Endothelial cell of umbilical vein (primary cell): ENCODE data around the gene SARNP. TPM values are rescaled to one million over a fixed set of nuclear protein-coding genes. Genes with fewer than 3 reads are reported as not detected.

Source experiments
- BruUV-seq: library from RNA; stranded (reverse); fragments of 400-500 nt; replicated peaks from 2 replicates; lab custom pipeline; 2021; lab: Mats Ljungman, UMichigan
- CTCF ChIA-PET: fragments of 300-600, 350-600 bp; sonication (Branson Sonifier 250); formaldehyde crosslinking; loops from one replicate; lab custom pipeline; 2021; ENCODE audit warnings: antibody characterized with exemption, inconsistent platforms; lab: Charles Lee
- POLR2A ChIA-PET: fragments of 300-600, 350-600 bp; sonication (Branson Sonifier 250); formaldehyde crosslinking; loops from one replicate; lab custom pipeline; 2021; ENCODE audit warnings: antibody characterized with exemption, inconsistent platforms; lab: Charles Lee
- DNase-seq: peaks from one replicate; pipeline ENCODE4 v3.0.0-alpha.2; 2011; ENCODE audit warnings: low read depth, low spot score
- FAIRE-seq: peaks from 2 replicates; lab custom pipeline; 2011; peaks lifted over from hg19 to GRCh38; lab: Jason Lieb, UNC
- H2AFZ ChIP-seq: 2 replicates; pipeline ENCODE4 v1.6.0; 2012; ENCODE audit warnings: low read depth, low read length, control low read depth, inconsistent platforms
- H3K27ac ChIP-seq: 2 replicates; pipeline ENCODE4 v1.5.1; 2011; ENCODE audit warnings: low read depth, mild to moderate bottlenecking, control low read depth, low read length, moderate library complexity; ENCODE audit not compliant: insufficient read depth
- H3K27me3 ChIP-seq, 2 experiments: 2 replicates each; pipeline versions ENCODE4 v1.6.0 to v1.6.1; 2011; ENCODE audit warnings: low read length in 2 of 2, mixed read lengths in 1 of 2; ENCODE audit not compliant: control insufficient read depth in 2 of 2, insufficient read depth in 2 of 2
- H3K36me3 ChIP-seq, 2 experiments: 2 replicates in 1 of 2; 3 replicates in 1 of 2; pipeline ENCODE4 v1.5.1; 2011; ENCODE audit warnings: low read length in 2 of 2, mild to moderate bottlenecking in 1 of 2, moderate library complexity in 1 of 2; ENCODE audit not compliant: control insufficient read depth in 2 of 2, insufficient read depth in 2 of 2; ENCODE audit errors: extremely low read depth in 1 of 2
- H3K4me1 ChIP-seq: 3 replicates; pipeline ENCODE4 v1.5.1; 2011; ENCODE audit warnings: mild to moderate bottlenecking, low read length; ENCODE audit not compliant: control insufficient read depth, insufficient read depth; ENCODE audit errors: extremely low read depth
- H3K4me2 ChIP-seq: 2 replicates; pipeline ENCODE4 v1.6.1; 2011; ENCODE audit warnings: low read length, control low read depth, mixed read lengths; ENCODE audit not compliant: insufficient read depth
- H3K4me3 ChIP-seq, 3 experiments: fragments of 200-600 bp in 1 of 3; sonication (generic), shearing (Covaris generic) in 1 of 3; replicated peaks in 1 of 3; 2 replicates each; pipeline ENCODE4 v1.5.1; 2011 to 2016; ENCODE audit warnings: control low read depth in 3 of 3, low read length in 3 of 3, mild to moderate bottlenecking in 2 of 3, inconsistent platforms in 1 of 3, low read depth in 1 of 3, moderate library complexity in 1 of 3; ENCODE audit not compliant: insufficient read depth in 1 of 3
- H3K79me2 ChIP-seq: 2 replicates; pipeline ENCODE4 v1.6.0; 2012; ENCODE audit warnings: low read length, inconsistent platforms; ENCODE audit not compliant: control insufficient read depth, insufficient read depth
- H3K9ac ChIP-seq: replicated peaks from 2 replicates; pipeline ENCODE3; 2011; ENCODE audit warnings: low read length, control low read depth; ENCODE audit not compliant: insufficient read depth; ENCODE audit errors: extremely low read depth
- H3K9me1 ChIP-seq: replicated peaks from 3 replicates; pipeline ENCODE4 v1.6.0; 2011; ENCODE audit warnings: mild to moderate bottlenecking, low read length; ENCODE audit not compliant: control insufficient read depth, insufficient read depth; ENCODE audit errors: extremely low read depth
- H3K9me3 ChIP-seq: replicated peaks from 2 replicates; pipeline ENCODE4 v1.5.1; 2012; ENCODE audit warnings: low read length, inconsistent platforms; ENCODE audit not compliant: control insufficient read depth, insufficient read depth
- H4K20me1 ChIP-seq: replicated peaks from 2 replicates; pipeline ENCODE3; 2011; ENCODE audit warnings: mild to moderate bottlenecking, low read length; ENCODE audit not compliant: control insufficient read depth, insufficient read depth; ENCODE audit errors: extremely low read depth
- GATA2 ChIP-seq: IDR thresholded peaks from 2 replicates; pipeline ENCODE4 v1.7.0; 2011; ENCODE audit warnings: low read depth, mild to moderate bottlenecking, moderate library complexity, mixed read lengths, low read length; ENCODE audit not compliant: insufficient read length, insufficient read depth
- JUN ChIP-seq: IDR thresholded peaks from 2 replicates; pipeline ENCODE4 v1.6.1; 2011; ENCODE audit warnings: borderline replicate concordance, low read depth; ENCODE audit not compliant: insufficient read length, insufficient read depth
- MYC ChIP-seq: IDR thresholded peaks from one replicate; pipeline ENCODE4 v1.6.1; 2011; ENCODE audit warnings: mild to moderate bottlenecking, low read depth, low read length
- POLR2AphosphoS5 ChIP-seq: IDR thresholded peaks from 2 replicates; pipeline ENCODE4 v1.6.1; 2012; ENCODE audit warnings: low read depth, mild to moderate bottlenecking, control low read depth, low read length, moderate library complexity; ENCODE audit not compliant: insufficient read depth
- dilution Hi-C: fragments of 300-500 bp; cut with MboI; formaldehyde crosslinking; loops from one replicate; pipeline ENCODE4 v1.15.0; 2019; ENCODE audit warnings: low sequenced_read_pairs; ENCODE audit not compliant: extremely low pct_ligation_motif_present
- intact Hi-C: fragments of 100-400 bp; cut with micrococcal nuclease; formaldehyde crosslinking; loops from one replicate; pipeline ENCODE4 v1.10.0; 2022
- polyA plus RNA-seq, 4 experiments: library from polyadenylated mRNA; depleted of rRNA in 3 of 4; stranded (reverse) in 3 of 4; unstranded in 1 of 4; fragments of >200 nt; gene quantifications; 2 replicates each; pipeline versions ENCODE4 v1.2.1 to v1.2.3, GENCODE V29; 2011 to 2012; ENCODE audit warnings: missing spikeins in 1 of 4
- total RNA-seq: library from RNA; stranded (reverse); gene quantifications from 2 replicates; pipeline ENCODE4 v1.2.3, GENCODE V29; 2021
- TF ChIP-seq, protein P1 (sequence below), 2 donors: IDR thresholded peaks; 1 replicate in 1 of 2; 2 replicates in 1 of 2; pipeline ENCODE4 v1.5.1; 2011; ENCODE audit warnings: low read length in 2 of 2, mild to moderate bottlenecking in 2 of 2, moderate library complexity in 2 of 2, control low read depth in 1 of 2, inconsistent platforms in 1 of 2, low read depth in 1 of 2; ENCODE audit not compliant: insufficient read depth in 1 of 2; ENCODE audit errors: extremely low read depth in 1 of 2
- TF ChIP-seq, protein P2 (sequence below): IDR thresholded peaks from 2 replicates; pipeline ENCODE4 v1.6.1; 2011; ENCODE audit not compliant: insufficient read depth, insufficient read length

Gene SARNP
- total and polyA plus RNA-seq, 2 donors (not counting 3 experiments of a cell fraction or from before 2014, with no cell fraction given): 88.1 to 101 TPM

- H3K36me3 ChIP-seq: no peaks in the 10 kb centered on the region
- DNase-seq (no peak), FAIRE-seq (no peak)
- H2AFZ ChIP-seq: no peak overlapping the region
- ChIA-PET CTCF (interaction anchor here (1.4 to 2.3 kb wide), 3 partner anchors 9 to 56 kb away, joined by 6 to 7 read pairs (median 6); no protein-coding TSS in a partner anchor), POLR2A (no interaction called here)
- no peaks in the 10 kb centered on the region for H3K9me3 ChIP-seq
- no peak overlapping the region for H3K4me2 ChIP-seq
- H3K27ac ChIP-seq: no peak overlapping the region
- TF ChIP-seq POLR2AphosphoS5 (no peak), GATA2 (no peak), MYC (no peak), JUN (no peak)
- TF ChIP-seq, protein P1, sequence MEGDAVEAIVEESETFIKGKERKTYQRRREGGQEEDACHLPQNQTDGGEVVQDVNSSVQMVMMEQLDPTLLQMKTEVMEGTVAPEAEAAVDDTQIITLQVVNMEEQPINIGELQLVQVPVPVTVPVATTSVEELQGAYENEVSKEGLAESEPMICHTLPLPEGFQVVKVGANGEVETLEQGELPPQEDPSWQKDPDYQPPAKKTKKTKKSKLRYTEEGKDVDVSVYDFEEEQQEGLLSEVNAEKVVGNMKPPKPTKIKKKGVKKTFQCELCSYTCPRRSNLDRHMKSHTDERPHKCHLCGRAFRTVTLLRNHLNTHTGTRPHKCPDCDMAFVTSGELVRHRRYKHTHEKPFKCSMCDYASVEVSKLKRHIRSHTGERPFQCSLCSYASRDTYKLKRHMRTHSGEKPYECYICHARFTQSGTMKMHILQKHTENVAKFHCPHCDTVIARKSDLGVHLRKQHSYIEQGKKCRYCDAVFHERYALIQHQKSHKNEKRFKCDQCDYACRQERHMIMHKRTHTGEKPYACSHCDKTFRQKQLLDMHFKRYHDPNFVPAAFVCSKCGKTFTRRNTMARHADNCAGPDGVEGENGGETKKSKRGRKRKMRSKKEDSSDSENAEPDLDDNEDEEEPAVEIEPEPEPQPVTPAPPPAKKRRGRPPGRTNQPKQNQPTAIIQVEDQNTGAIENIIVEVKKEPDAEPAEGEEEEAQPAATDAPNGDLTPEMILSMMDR (IDR thresholded peaks at IDR 0.05; ENCODE audit: extremely low read depth in 1 of 2, insufficient read depth in 1 of 2, low read depth in 1 of 2, low read length in 2 of 2): no peak
- TF ChIP-seq, protein P2, sequence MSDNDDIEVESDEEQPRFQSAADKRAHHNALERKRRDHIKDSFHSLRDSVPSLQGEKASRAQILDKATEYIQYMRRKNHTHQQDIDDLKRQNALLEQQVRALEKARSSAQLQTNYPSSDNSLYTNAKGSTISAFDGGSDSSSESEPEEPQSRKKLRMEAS: no peak
- no peaks in the 10 kb centered on the region for H4K20me1 ChIP-seq
- no peak overlapping the region for H3K4me3 ChIP-seq
- H3K27me3 ChIP-seq: peaks cover 38 to 40% of the 10 kb centered on the region in 2 experiments
- no peaks in the 10 kb centered on the region for H3K9me1 ChIP-seq
- intact Hi-C loops: no loop called here
- no peak overlapping the region for H3K9ac ChIP-seq
- BruUV-seq: no TSS peak
- H3K79me2 ChIP-seq: no peaks in the 10 kb centered on the region
- peaks cover 10% of the 10 kb centered on the region for H3K4me1 ChIP-seq
- dilution Hi-C loops: no loop called here
These were observed 105.6 kb downstream of the SARNP start for GRCh38 chr12:55711786-55712553.
